Thoracic aorta (tissue), 2 donors: ENCODE results near the gene B4GALNT4. TPM values are rescaled to one million over a fixed set of nuclear protein-coding genes. Genes with fewer than 3 reads are reported as not detected.
A peak's percentile ranks its signal among the peaks of the same experiment; 100 is the strongest.

Experiments
- ATAC-seq: fragments of 150-250 bp; one replicate; pipeline ENCODE4 v1.8.0; 2017; ENCODE audit warnings: low read depth; ENCODE audit not compliant: insufficient number of reproducible peaks, low FRiP score
- DNase-seq: peaks from one replicate; pipeline ENCODE4 v3.0.0-alpha.2; 2020; ENCODE audit warnings: low spot score
- H3K27ac ChIP-seq, 2 donors: fragments of 200-600 bp; sonication (generic); 1 replicate in 1 of 2; 2 replicates in 1 of 2; pipeline ENCODE4 v1.5.1; 2016; ENCODE audit warnings: mild to moderate bottlenecking in 2 of 2, moderate library complexity in 2 of 2
- H3K27me3 ChIP-seq: fragments of 200-600 bp; sonication (generic); replicated peaks from 2 replicates; pipeline ENCODE4 v1.6.0; 2016; ENCODE audit warnings: mild to moderate bottlenecking; ENCODE audit not compliant: insufficient read depth
- H3K36me3 ChIP-seq: fragments of 200-600 bp; sonication (generic); one replicate; pipeline ENCODE4 v1.5.1; 2016
- H3K4me1 ChIP-seq, 2 donors: fragments of 200-600 bp; sonication (generic); 1 replicate in 1 of 2; 2 replicates in 1 of 2; pipeline versions ENCODE4 v1.5.1 to v1.6.0; 2016; ENCODE audit warnings: low read depth in 2 of 2, mild to moderate bottlenecking in 1 of 2; ENCODE audit not compliant: control insufficient read depth in 1 of 2
- H3K4me3 ChIP-seq: fragments of 200-600 bp; sonication (generic); 2 replicates; pipeline ENCODE4 v1.5.1; 2016; ENCODE audit warnings: mild to moderate bottlenecking
- H3K9me3 ChIP-seq: fragments of 200-600 bp; sonication (generic); 2 replicates; pipeline ENCODE4 v1.5.1; 2016
- total RNA-seq, 2 donors: library from RNA; depleted of rRNA; stranded (reverse); fragments of >200 nt; gene quantifications; one replicate each; pipeline versions ENCODE4 v1.1.0 to v1.2.3, GENCODE V29; 2016
- TF ChIP-seq, protein P1 (sequence below): fragments of 200-600 bp; sonication (generic); IDR thresholded peaks from one replicate; pipeline ENCODE4 v1.5.1; 2019; ENCODE audit warnings: antibody characterized with exemption

B4GALNT4 gene
- total RNA-seq, 2 donors from 2014 or later = 0.78 to 3.7 TPM

DNA sequence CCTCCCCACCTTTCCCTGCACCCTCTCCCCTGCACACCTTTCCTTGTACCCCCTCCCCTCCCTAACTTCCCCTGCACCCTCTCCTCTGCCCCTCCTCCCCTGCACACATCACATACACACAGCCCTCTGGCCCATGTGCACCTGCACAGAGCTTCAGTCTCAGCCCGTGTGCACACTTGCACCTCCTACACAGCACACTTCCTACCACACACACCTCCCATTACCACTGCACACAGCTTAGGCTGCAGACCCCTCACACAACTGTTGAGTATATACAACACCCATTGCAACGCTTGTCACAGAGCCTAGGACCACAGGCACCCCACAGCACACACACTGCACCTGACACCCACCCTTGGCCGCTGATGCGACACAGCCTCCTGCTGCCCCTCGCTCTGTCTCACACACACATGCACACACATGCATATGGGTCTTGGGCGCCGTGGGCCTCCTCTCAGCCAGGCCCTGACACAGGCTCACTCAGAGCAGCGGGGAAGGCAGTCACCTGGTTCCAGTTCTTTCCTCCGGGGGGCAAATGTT is 45.1 kb downstream of the B4GALNT4 start:
- Histone ChIP-seq H3K4me3 (peak overlapping the region; percentile 65), H3K9me3 (no peaks in the 10 kb centered on the region), H3K36me3 (no peaks in the 10 kb centered on the region), H3K4me1 (peaks cover 0 to 13% of the 10 kb centered on the region in 2 donors), H3K27ac (no peak overlapping the region), H3K27me3 (no peaks in the 10 kb centered on the region)
- no peak for DNase-seq
- ATAC-seq = no peak
- TF ChIP-seq, protein P1, sequence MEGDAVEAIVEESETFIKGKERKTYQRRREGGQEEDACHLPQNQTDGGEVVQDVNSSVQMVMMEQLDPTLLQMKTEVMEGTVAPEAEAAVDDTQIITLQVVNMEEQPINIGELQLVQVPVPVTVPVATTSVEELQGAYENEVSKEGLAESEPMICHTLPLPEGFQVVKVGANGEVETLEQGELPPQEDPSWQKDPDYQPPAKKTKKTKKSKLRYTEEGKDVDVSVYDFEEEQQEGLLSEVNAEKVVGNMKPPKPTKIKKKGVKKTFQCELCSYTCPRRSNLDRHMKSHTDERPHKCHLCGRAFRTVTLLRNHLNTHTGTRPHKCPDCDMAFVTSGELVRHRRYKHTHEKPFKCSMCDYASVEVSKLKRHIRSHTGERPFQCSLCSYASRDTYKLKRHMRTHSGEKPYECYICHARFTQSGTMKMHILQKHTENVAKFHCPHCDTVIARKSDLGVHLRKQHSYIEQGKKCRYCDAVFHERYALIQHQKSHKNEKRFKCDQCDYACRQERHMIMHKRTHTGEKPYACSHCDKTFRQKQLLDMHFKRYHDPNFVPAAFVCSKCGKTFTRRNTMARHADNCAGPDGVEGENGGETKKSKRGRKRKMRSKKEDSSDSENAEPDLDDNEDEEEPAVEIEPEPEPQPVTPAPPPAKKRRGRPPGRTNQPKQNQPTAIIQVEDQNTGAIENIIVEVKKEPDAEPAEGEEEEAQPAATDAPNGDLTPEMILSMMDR = no peak

DNA sequence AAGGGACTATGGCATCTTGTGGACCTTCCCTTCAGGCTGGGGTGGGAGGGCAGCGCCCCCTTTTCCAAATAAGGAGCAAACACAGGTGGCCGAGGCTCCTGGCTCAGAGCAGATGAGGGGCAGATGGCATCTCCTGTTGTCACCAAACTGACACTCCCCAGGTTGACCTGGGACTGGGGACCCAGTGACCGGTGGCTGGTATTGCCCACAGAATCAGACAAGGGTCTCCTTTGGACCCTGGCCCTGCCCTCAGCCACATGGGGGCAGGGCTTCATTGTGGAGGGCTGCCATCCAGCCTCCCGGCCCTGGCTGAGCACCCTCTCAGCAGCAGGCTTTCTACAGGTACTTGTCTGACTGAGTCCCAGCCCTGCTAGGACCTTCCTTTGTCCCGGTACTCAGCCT is 46.3 kb downstream of the B4GALNT4 start:
- H3K4me1 ChIP-seq = peaks cover 0 to 13% of the 10 kb centered on the region in 2 donors
- H3K27ac ChIP-seq = peak overlapping the region in 1 of 2 donors; percentile 38
- H3K36me3 ChIP-seq = no peaks in the 10 kb centered on the region
- no peaks in the 10 kb centered on the region for H3K27me3 ChIP-seq
- DNase-seq = no peak
- TF ChIP-seq, protein P1 = no peak
- peak overlapping the region; percentile 72 for H3K4me3 ChIP-seq
- H3K9me3 ChIP-seq = no peaks in the 10 kb centered on the region
- ATAC-seq = no peak

DNA sequence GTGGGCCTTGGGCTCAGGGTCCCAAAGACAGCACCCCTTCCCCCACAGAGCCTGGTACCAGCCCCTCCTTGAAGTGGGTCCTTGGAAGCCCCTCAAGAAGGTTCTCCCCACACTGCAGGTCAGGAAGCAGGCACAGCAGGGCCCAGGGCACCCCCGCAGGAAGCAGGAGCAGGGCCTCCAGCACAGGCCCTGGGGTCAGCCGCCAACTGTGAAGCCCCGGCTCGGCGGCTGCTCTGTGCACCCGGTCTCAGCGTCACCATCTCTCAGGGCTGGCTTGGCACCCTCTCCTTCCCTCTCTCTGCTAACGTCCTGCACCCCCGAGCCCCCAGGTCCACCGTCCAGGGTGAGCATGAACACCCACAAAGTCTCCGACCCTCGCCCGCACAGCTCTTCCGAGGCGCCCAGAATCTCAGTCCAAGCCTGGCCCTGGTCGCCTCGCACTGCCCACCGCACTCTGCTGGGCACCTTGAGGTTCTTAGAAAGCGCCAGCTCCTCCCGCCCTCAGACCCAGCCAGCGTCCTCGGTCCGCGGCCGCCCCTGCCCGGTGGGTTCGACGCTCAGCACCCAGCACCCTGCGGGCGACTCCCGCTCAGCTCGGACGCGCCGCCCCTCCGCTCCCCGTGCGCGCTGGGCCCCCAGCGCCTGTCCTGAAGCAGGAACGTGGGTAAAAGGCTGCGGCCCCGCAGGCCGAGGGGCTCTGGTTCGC is 46.9 kb downstream of the B4GALNT4 start:
- DNase-seq (no peak), ATAC-seq (no peak)
- Histone ChIP-seq H3K4me3 (peak overlapping the region; percentile 72), H3K27me3 (no peaks in the 10 kb centered on the region), H3K27ac (peak overlapping the region in 1 of 2 donors; percentile 38), H3K4me1 (peaks cover 0 to 13% of the 10 kb centered on the region in 2 donors), H3K36me3 (no peaks in the 10 kb centered on the region), H3K9me3 (no peaks in the 10 kb centered on the region)
- TF ChIP-seq, protein P1 = no peak

DNA sequence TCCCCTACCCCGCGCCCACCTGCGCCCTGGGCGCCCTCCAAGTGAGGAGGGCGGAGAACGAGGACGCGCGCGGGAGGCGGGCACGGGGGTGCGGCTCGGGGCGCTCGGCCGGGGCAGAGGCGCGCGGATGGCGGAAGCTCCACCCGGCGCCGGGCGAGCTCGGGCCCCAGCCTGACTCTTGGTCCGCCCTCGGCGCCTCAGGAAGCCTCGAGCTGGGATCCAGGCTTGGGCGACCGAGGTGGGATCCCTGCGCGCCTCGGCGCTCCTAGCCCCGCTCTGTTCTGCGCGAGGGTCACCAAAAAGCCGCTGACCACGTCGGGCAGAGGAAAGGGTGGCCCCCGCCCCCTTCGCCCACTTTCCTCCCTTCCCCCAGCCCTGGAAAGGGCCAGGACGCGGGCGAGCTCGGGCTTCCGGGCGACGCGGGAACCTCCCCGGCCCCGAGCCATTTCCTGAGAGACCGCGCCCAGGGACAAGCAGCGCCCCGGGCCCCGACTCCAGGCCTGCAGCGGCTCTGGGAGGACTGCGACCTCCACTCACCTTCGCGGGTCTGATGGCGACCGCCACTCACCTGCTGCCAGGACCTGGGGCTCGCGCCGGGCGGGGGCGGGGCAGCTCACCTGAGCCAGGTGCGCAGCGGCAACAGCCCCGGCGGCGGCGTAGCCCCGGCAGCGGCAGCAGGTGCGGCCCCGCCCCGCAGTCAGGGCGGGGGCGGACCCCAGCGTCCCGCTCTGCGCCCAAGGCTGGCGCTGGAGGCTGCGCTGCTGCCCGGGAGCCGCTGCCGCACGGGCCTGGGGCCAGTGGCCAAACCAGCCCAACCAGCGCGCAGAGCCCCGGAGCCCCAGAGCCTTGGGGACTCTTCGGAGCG is 47.7 kb downstream of the B4GALNT4 start:
- Histone ChIP-seq H3K36me3 (no peaks in the 10 kb centered on the region), H3K9me3 (no peaks in the 10 kb centered on the region), H3K4me3 (peak overlapping the region; percentile 72), H3K27ac (peak overlapping the region in 1 of 2 donors; percentile 38), H3K27me3 (no peaks in the 10 kb centered on the region), H3K4me1 (peaks cover 0 to 13% of the 10 kb centered on the region in 2 donors)
- TF ChIP-seq, protein P1 = no peak
- no peak for DNase-seq
- no peak for ATAC-seq
